ENCODE measurements around the gene TCFL5.

- TF ChIP-seq POLR2A (IDR thresholded peaks at IDR 0.05; ENCODE audit: low read length) = no peak
- TF ChIP-seq GATA1 (IDR thresholded peaks at IDR 0.05; ENCODE audit: low read depth, low read length) = no peak
Measured at GRCh38 chr20:62805155-62805710, 56.4 kb downstream of the TCFL5 start.

All from erythroblast (primary cell).